MCF 10A (cell line): ENCODE results near the gene NUB1. TPM values are rescaled to one million over a fixed set of nuclear protein-coding genes. Genes with fewer than 3 reads are reported as not detected.
A peak's percentile ranks its signal among the peaks of the same experiment; 100 is the strongest.

ENCODE experiments used
- BruUV-seq: library from RNA; stranded (reverse); fragments of 400-500 nt; replicated peaks from 2 replicates; lab custom pipeline; 2021; lab: Mats Ljungman, UMichigan
- CTCF ChIA-PET: fragments of 300-600 bp; sonication (Branson Sonifier 250); formaldehyde crosslinking; extraction: SDS; loops from one replicate; lab custom pipeline; 2021; ENCODE audit warnings: antibody characterized with exemption, inconsistent platforms; lab: Yijun Ruan, JAX
- POLR2A ChIA-PET: fragments of 300-600, 350-650 bp; sonication (Branson Sonifier 250); formaldehyde crosslinking; extraction: SDS; loops from one replicate; lab custom pipeline; 2020; ENCODE audit warnings: antibody characterized with exemption, inconsistent platforms; lab: Yijun Ruan, JAX
- DNase-seq: peaks from one replicate; pipeline ENCODE4 v3.0.0-alpha.2; 2018; ENCODE audit not compliant: unreplicated experiment
- H3K27ac Mint-ChIP-seq: one replicate; pipeline ENCODE4 v1.8.0; 2022; ENCODE audit warnings: mild to moderate bottlenecking, low read depth, mixed read lengths; ENCODE audit not compliant: unreplicated experiment
- H3K27me3 Mint-ChIP-seq: one replicate; pipeline ENCODE4 v1.8.0; 2022; ENCODE audit warnings: mixed read lengths; ENCODE audit not compliant: insufficient read depth, unreplicated experiment
- H3K36me3 Mint-ChIP-seq: one replicate; pipeline ENCODE4 v1.8.0; 2022; ENCODE audit warnings: mild to moderate bottlenecking, moderate library complexity, mixed read lengths; ENCODE audit not compliant: insufficient read depth, unreplicated experiment
- H3K4me1 Mint-ChIP-seq: one replicate; pipeline ENCODE4 v1.8.0; 2022; ENCODE audit warnings: mixed read lengths; ENCODE audit not compliant: insufficient read depth, unreplicated experiment
- H3K4me3 Mint-ChIP-seq: one replicate; pipeline ENCODE4 v1.8.0; 2022; ENCODE audit warnings: mild to moderate bottlenecking, moderate library complexity, mixed read lengths; ENCODE audit not compliant: unreplicated experiment
- H3K9me3 Mint-ChIP-seq: one replicate; pipeline ENCODE4 v1.8.0; 2022; ENCODE audit warnings: mixed read lengths; ENCODE audit not compliant: unreplicated experiment
- intact Hi-C: fragments of 100-400 bp; cut with micrococcal nuclease; formaldehyde crosslinking; loops from 2 replicates; pipeline ENCODE4 v1.14.1; 2022
- total RNA-seq: library from RNA; stranded (reverse); gene quantifications from 2 replicates; pipeline ENCODE4 v1.2.3, GENCODE V29; 2022
- TF ChIP-seq, protein P1 (sequence below): fragments of 200-600 bp; IDR thresholded peaks from one replicate; pipeline ENCODE4 v1.8.0; 2022; ENCODE audit warnings: antibody characterized with exemption, mild to moderate bottlenecking; ENCODE audit not compliant: unreplicated experiment

Gene NUB1
- total RNA-seq, 1 experiment from 2014 or later, result 53.3 TPM

DNA sequence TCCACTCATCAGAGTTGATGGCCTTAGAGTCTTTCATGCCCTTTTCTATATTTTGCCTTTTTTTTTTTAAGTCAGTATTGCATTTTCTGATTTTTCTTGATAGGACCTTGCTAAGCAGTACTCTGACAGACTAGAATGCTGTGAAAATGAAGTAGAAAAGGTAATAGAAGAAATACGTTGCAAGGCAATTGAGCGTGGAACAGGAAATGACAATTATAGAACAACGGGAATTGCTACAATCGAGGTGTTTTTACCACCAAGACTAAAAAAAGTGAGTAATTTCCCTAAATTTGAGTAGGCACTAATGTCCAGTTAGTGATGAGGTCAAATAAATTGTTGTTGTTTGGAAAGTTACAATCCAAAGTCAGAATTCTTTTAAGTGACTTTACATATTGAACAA, 7.4 kb downstream of the NUB1 start:
- BruUV-seq, result no TSS peak
- ChIA-PET POLR2A (no interaction called here), CTCF (interaction anchor here (0.6 to 10.8 kb wide), 8 partner anchors 9 to 130 kb away, joined by 3 to 240 read pairs (median 8); no protein-coding TSS in a partner anchor)
- Mint-ChIP-seq H3K4me1 (peaks cover 8% of the 10 kb centered on the region), H3K27ac (no peak overlapping the region), H3K27me3 (no peaks in the 10 kb centered on the region), H3K9me3 (no peaks in the 10 kb centered on the region), H3K4me3 (no peak overlapping the region), H3K36me3 (peaks cover 90% of the 10 kb centered on the region)
- DNase-seq, result no peak
- TF ChIP-seq, protein P1, sequence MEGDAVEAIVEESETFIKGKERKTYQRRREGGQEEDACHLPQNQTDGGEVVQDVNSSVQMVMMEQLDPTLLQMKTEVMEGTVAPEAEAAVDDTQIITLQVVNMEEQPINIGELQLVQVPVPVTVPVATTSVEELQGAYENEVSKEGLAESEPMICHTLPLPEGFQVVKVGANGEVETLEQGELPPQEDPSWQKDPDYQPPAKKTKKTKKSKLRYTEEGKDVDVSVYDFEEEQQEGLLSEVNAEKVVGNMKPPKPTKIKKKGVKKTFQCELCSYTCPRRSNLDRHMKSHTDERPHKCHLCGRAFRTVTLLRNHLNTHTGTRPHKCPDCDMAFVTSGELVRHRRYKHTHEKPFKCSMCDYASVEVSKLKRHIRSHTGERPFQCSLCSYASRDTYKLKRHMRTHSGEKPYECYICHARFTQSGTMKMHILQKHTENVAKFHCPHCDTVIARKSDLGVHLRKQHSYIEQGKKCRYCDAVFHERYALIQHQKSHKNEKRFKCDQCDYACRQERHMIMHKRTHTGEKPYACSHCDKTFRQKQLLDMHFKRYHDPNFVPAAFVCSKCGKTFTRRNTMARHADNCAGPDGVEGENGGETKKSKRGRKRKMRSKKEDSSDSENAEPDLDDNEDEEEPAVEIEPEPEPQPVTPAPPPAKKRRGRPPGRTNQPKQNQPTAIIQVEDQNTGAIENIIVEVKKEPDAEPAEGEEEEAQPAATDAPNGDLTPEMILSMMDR, result no peak
- intact Hi-C loops, result no loop called here

DNA sequence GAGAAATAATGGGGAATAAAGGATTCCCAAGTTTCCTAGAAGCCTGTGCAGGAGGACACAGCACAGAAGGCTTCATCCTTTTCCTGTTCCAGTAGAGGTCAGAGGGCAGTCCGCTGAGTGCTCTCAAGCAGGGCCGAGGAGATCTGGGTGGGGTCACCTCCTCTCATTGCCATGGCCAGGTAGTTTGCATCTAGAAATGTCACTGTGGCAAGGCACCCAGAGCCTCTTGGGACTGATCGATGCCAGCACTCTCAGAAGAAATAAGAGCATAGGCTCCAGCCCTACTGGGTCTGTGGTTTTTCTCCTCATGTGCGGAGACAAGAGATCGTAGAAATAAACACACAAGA, 7.9 kb downstream of the NUB1 start:
- Mint-ChIP-seq H3K27me3 (no peaks in the 10 kb centered on the region), H3K4me3 (no peak overlapping the region), H3K9me3 (no peaks in the 10 kb centered on the region), H3K36me3 (peaks cover 94% of the 10 kb centered on the region), H3K27ac (no peak overlapping the region), H3K4me1 (peaks cover 8% of the 10 kb centered on the region)
- POLR2A ChIA-PET, result no interaction called here
- no peak for DNase-seq
- CTCF ChIA-PET, result interaction anchor here (0.6 to 10.8 kb wide), 10 partner anchors 9 to 130 kb away, joined by 3 to 240 read pairs (median 6); no protein-coding TSS in a partner anchor
- TF ChIP-seq, protein P1, result no peak
- no TSS peak for BruUV-seq
- intact Hi-C loops, result no loop called here

DNA sequence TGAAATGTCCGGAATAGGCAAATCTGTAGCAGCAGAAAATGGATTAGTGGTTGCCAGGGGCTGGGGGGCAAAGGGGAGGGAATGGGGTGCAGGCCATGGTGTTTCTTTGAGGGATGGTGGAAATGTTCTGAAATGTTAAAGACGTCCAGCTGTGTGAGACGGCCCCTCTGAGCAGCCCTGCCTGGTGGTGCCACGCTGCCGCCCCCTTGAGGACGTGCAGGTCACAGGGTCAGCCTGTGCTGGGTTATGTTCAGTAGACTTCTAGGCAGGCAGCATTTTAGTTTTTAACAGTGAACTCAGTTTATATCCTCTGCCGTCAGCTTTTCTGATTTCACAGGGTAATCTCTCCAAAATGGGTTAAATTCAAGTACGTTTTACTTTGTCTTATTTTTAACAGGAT, 9.4 kb downstream of the NUB1 start:
- Mint-ChIP-seq H3K4me3 (no peak overlapping the region), H3K36me3 (peaks cover 94% of the 10 kb centered on the region), H3K9me3 (no peaks in the 10 kb centered on the region), H3K27ac (no peak overlapping the region), H3K4me1 (peaks cover 8% of the 10 kb centered on the region), H3K27me3 (no peaks in the 10 kb centered on the region)
- ChIA-PET POLR2A (interaction anchor here (0.6 to 1.4 kb wide), 3 partner anchors 26 to 169 kb away, joined by 3 read pairs; partner anchors contain the start of gene RHEB), CTCF (interaction anchor here (0.6 to 10.8 kb wide), 23 partner anchors 9 to 740 kb away, joined by 3 to 240 read pairs (median 4); partner anchors contain the start of gene NUB1)
- TF ChIP-seq, protein P1, result peak; percentile 19
- no peak for DNase-seq
- intact Hi-C loops, result no loop called here
- BruUV-seq, result no TSS peak

DNA sequence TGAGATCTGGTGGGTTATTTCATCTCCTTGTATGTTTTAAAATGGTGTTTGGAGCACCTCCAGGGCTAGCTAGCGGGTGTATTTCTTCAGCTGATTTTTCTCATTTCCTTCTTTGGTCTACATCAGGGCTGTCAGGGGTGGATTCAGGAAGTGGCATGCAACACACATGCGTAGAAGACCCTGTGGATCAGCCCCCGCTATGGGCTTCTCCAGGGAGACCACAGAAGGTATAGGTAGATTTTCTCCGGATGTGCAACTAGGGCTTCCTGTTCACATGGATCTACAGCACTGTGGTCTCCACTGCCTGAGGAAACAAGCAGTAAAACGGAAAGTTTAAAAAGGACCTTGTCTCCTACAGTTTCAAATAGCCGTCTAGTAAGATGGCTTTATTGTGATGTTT, 10.4 kb downstream of the NUB1 start:
- Mint-ChIP-seq H3K4me1 (peaks cover 8% of the 10 kb centered on the region), H3K9me3 (no peaks in the 10 kb centered on the region), H3K36me3 (peaks cover 94% of the 10 kb centered on the region), H3K27ac (no peak overlapping the region), H3K4me3 (no peak overlapping the region), H3K27me3 (no peaks in the 10 kb centered on the region)
- no TSS peak for BruUV-seq
- CTCF ChIA-PET, result interaction anchor here (0.6 to 10.8 kb wide), 14 partner anchors 11 to 901 kb away, joined by 3 to 240 read pairs (median 6); partner anchors contain the start of gene NUB1
- DNase-seq, result no peak
- TF ChIP-seq, protein P1, result no peak
- POLR2A ChIA-PET, result interaction anchor here (0.6 to 1.4 kb wide), 2 partner anchors 26 to 53 kb away, joined by 3 read pairs; no protein-coding TSS in a partner anchor
- intact Hi-C loops, result no loop called here
